Left renal pelvis (tissue), 4 donors: ENCODE results near the gene RPS26. TPM values are rescaled to one million over a fixed set of nuclear protein-coding genes. Genes with fewer than 3 reads are reported as not detected.
"Not testable (repeated sequence)": the region's sequence is repeated elsewhere in the genome, so short reads cannot be mapped to it uniquely, and the experiment has no call there.

Experiments
- DNase-seq, 4 donors: peaks; one replicate each; pipeline ENCODE4 v3.0.0-alpha.2; 2013; ENCODE audit warnings: low read depth in 4 of 4, low spot score in 3 of 4
- polyA plus RNA-seq, 4 donors: library from polyadenylated mRNA; unstranded; fragments of 120-200 nt; gene quantifications; one replicate each; pipeline ENCODE4 v1.2.1, GENCODE V29; 2013; ENCODE audit not compliant: insufficient read length in 4 of 4

Gene RPS26
- polyA plus RNA-seq, 4 donors, result 92.7 to 593 (median 231) TPM

GRCh38 chr12:56074396-56074795 lies 32.7 kb downstream of the RPS26 start:
- DNase-seq, result no peak

- DNase-seq, result not testable (repeated sequence)
Observed at GRCh38 chr12:56077966-56078365, 36.2 kb downstream of the RPS26 start.

- no peak for DNase-seq
Observed at GRCh38 chr12:56078427-56078826, 36.7 kb downstream of the RPS26 start.

- DNase-seq, result peak in 1 of 4 donors; percentile 67
Observed at GRCh38 chr12:56078931-56079722, 37.4 kb downstream of the RPS26 start.

- DNase-seq, result peak in 1 of 4 donors; percentile 66
Observed at GRCh38 chr12:56079723-56080555, 38.2 kb downstream of the RPS26 start, which contains the start of gene ERBB3. Gene ERBB3, plus strand, starts transcription at chr12:56080165. Its CDS starts 136 bp downstream, at chr12:56080301.

GRCh38 chr12:56080556-56081138 lies 38.9 kb downstream of the RPS26 start:
- no peak for DNase-seq

- DNase-seq, result no peak
Observed at GRCh38 chr12:56081393-56082347, 40.0 kb downstream of the RPS26 start.

- no peak for DNase-seq
Observed at GRCh38 chr12:56082382-56082781, 40.7 kb downstream of the RPS26 start.

- no peak for DNase-seq
Observed at GRCh38 chr12:56082967-56083366, 41.2 kb downstream of the RPS26 start.

- no peak for DNase-seq
Observed at GRCh38 chr12:56084958-56085543, 43.3 kb downstream of the RPS26 start.

- DNase-seq, result no peak
Observed at GRCh38 chr12:56086096-56086495, 44.4 kb downstream of the RPS26 start.

- DNase-seq, result no peak
Observed at GRCh38 chr12:56086608-56087007, 44.9 kb downstream of the RPS26 start.

GRCh38 chr12:56087220-56087619 lies 45.5 kb downstream of the RPS26 start:
- no peak for DNase-seq

Other genes starting within 250 kb of the RPS26 start
- gene SARNP, start 224.2 kb upstream of the RPS26 start, polyA plus RNA-seq, result 100 to 1,000 TPM; 101 to 141 (median 116) TPM
- gene ORMDL2, start 223.9 kb upstream of the RPS26 start, polyA plus RNA-seq, result 10 to 100 TPM; 17.7 to 35.6 (median 34.0) TPM
- gene DNAJC14, start 212.3 kb upstream of the RPS26 start, polyA plus RNA-seq, result 10 to 100 TPM; 31.7 to 43.6 (median 39.2) TPM
- gene MMP19, start 199.0 kb upstream of the RPS26 start, polyA plus RNA-seq, result 1 to 10 TPM in 3 of 4 donors, under 1 TPM in 1; 0.99 to 9.0 (median 1.1) TPM
- 10 to 100 TPM; 28.1 to 39.1 (median 35.7) TPM for gene PYM1, start 114.0 kb upstream of the RPS26 start, polyA plus RNA-seq
- 10 to 100 TPM; 18.2 to 28.1 (median 23.5) TPM for gene DGKA, start 110.8 kb upstream of the RPS26 start, polyA plus RNA-seq
- gene PMEL, start 75.9 kb upstream of the RPS26 start, polyA plus RNA-seq, result 1 to 10 TPM; 2.0 to 4.2 (median 3.2) TPM
- gene CDK2, start 75.1 kb upstream of the RPS26 start, polyA plus RNA-seq, result 10 to 100 TPM; 58.8 to 71.5 (median 66.9) TPM
- 100 to 1,000 TPM; 140 to 172 (median 166) TPM for gene RAB5B, start 67.8 kb upstream of the RPS26 start, polyA plus RNA-seq
- 10 to 100 TPM; 34.7 to 50.6 (median 45.9) TPM for gene SUOX, start 44.6 kb upstream of the RPS26 start, polyA plus RNA-seq
- gene IKZF4, start 20.9 kb upstream of the RPS26 start, polyA plus RNA-seq, result 10 to 100 TPM; 16.3 to 24.3 (median 17.7) TPM
- 100 to 1,000 TPM in 1 of 4 donors, 10 to 100 TPM in 2, 1 to 10 TPM in 1; 6.8 to 103 (median 77.2) TPM for gene ERBB3, start 38.2 kb downstream of the RPS26 start, polyA plus RNA-seq
- 100 to 1,000 TPM; 104 to 166 (median 154) TPM for gene PA2G4, start 62.6 kb downstream of the RPS26 start, polyA plus RNA-seq
- gene RPL41, start 74.7 kb downstream of the RPS26 start, polyA plus RNA-seq, result 1,000 to 10,000 TPM; 4,554 to 5,864 (median 4,890) TPM
- 1 to 10 TPM; 4.7 to 6.5 (median 5.7) TPM for gene ZC3H10, start 76.3 kb downstream of the RPS26 start, polyA plus RNA-seq
- gene ESYT1, start 86.3 kb downstream of the RPS26 start, polyA plus RNA-seq, result 10 to 100 TPM; 66.2 to 79.3 (median 74.2) TPM
- gene MYL6B, start 110.7 kb downstream of the RPS26 start, polyA plus RNA-seq, result 100 to 1,000 TPM; 138 to 185 (median 160) TPM
- 1,000 to 10,000 TPM; 1,577 to 1,968 (median 1,895) TPM for gene MYL6, start 116.4 kb downstream of the RPS26 start, polyA plus RNA-seq
- gene SMARCC2, start 147.6 kb downstream of the RPS26 start, polyA plus RNA-seq, result 100 to 1,000 TPM; 106 to 137 (median 129) TPM
- gene RNF41, start 180.0 kb downstream of the RPS26 start, polyA plus RNA-seq, result 10 to 100 TPM; 42.5 to 43.6 (median 43.3) TPM
- 10 to 100 TPM; 26.5 to 31.0 (median 30.3) TPM for gene NABP2, start 182.4 kb downstream of the RPS26 start, polyA plus RNA-seq
- gene SLC39A5, start 188.1 kb downstream of the RPS26 start, polyA plus RNA-seq, result 10 to 100 TPM in 3 of 4 donors, 1 to 10 TPM in 1; 3.0 to 63.3 (median 44.9) TPM
- gene ANKRD52, start 216.5 kb downstream of the RPS26 start, polyA plus RNA-seq, result 10 to 100 TPM; 23.8 to 42.5 (median 28.9) TPM
- 10 to 100 TPM; 11.0 to 21.2 (median 15.5) TPM for gene COQ10A, start 225.0 kb downstream of the RPS26 start, polyA plus RNA-seq